Measurements from ENCODE around the gene DOHH.
"Not testable (repeated sequence)": the region's sequence is repeated elsewhere in the genome, so short reads cannot be mapped to it uniquely, and the experiment has no call there.

Gene DOHH

DNA sequence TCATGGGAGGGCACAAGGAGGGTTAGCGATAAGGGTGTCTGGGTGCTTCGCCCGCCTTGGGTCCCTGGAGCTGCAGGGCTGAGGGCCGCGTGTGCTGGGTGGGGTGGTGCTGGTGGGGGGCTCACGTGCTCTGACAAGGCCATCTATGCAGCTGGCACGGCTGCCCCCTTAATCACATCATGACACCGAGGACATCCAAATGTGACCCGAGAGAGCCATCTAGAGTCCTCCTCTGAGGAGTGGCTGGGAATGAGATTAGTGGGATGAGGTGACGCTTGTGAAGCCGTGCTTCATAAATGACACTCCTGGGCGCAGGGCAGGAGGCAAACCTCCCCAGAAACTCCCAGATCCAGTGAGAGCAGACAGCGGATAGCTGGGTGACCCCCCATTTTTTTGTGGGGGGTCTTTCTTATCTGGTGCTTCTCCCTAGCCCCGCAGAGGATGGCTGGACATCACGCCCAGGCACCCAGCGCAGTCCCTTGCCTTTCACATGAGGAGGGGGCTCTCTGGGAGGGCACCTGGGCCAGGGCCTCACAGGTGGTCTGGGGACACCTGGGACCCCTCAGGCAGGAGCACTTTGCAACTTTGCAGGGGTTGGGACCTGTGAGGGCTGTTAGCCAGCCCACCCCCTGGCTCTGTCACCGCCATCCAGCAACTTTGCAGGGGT lies 12.2 kb upstream of the DOHH start:
- DNase-seq (ENCODE audit: low read depth in 1 of 2, low spot score in 1 of 2) = no peak
- in situ Hi-C loops (cut with HindIII; ENCODE audit: low pct_unique_long_range_greater_than_20kb, low sequenced_read_pairs) = no loop called here
- no peak for TF ChIP-seq JUND (IDR thresholded peaks at IDR 0.05; ENCODE audit: low read depth)

DNA sequence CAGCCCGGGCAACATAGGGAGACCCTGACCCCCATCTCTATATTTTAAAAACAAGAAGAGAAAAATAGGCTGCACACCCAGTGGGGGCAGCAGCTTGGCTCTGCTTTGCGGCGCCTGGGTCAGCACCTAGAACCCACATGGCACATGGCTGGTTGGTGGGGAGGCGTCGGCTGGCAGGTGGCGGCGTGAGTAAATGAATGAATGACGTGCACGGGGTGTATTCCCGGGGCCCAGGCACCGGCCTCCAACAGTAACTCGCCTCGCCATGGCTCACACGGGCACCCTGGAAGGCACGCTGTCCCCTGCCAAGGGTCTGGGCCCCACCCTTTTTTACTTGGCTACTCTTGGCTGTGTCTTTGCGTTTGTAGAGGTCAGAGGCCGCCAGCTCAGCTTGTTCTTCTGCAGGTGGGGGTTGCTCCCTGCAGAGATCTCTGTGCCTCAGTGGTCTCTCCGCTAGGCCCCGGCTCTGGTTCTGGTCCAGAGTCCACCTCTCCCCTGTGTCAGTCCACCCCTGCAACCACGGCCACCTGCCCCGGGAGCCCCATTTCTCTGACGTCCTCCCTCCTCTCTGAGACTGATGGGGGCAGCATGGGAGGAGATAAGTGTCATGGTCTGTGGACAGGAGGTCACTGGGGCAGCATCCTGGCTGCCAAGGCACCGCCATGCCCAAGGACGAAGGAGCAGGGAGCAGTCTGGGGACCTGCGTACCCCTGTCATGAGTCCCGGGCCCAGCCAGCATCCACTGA lies 11.2 kb upstream of the DOHH start:
- no peak for TF ChIP-seq JUND (IDR thresholded peaks at IDR 0.05; ENCODE audit: low read depth)
- in situ Hi-C loops (cut with HindIII; ENCODE audit: low pct_unique_long_range_greater_than_20kb, low sequenced_read_pairs) = no loop called here
- no peak for DNase-seq (ENCODE audit: low read depth in 1 of 2, low spot score in 1 of 2)

DNA sequence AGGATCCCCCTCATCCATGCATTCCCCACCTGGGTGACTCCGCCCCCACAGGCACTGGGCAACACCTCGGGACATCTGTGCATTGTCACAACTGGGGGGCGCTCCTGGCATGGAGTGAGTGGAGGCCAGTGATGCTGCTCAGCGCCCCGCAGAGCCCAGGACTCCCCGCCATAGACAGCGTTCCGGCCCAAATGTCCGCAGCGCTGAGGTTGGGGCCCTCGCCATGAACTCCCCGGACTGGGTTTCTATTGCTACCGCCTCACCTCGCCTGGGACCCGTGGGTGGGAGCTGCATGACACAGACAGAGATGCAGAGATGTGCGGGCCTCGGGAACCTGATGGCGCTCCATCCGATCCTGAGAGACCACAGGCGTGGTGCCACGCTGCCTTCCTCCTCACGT lies 10.3 kb upstream of the DOHH start:
- TF ChIP-seq JUND (IDR thresholded peaks at IDR 0.05; ENCODE audit: low read depth) = no peak
- in situ Hi-C loops (cut with HindIII; ENCODE audit: low pct_unique_long_range_greater_than_20kb, low sequenced_read_pairs) = no loop called here
- DNase-seq (ENCODE audit: low read depth in 1 of 2, low spot score in 1 of 2) = no peak

DNA sequence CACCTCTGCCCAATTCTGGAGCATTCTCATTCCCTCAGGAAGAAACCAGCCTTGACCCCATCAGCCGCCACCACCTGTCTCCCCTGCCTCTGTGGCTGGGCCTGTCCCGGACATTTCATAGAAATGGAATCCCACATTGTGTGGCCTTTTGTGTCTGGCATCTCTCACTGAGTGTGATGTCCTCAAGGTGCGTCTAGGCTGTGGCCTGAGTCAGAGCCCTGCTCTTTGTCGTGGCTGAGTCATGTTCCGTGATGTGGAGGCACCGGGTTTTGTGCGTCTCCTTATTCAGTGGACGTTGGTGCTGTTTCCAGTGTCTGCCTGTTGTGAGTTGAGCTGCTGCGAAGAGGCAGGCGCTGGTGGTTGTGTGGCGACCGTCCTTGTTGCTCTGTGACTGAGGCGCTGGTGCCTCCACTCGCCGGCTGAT lies 9.1 kb upstream of the DOHH start:
- no peak for DNase-seq (ENCODE audit: low read depth in 1 of 2, low spot score in 1 of 2)
- TF ChIP-seq JUND (IDR thresholded peaks at IDR 0.05; ENCODE audit: low read depth) = no peak
- in situ Hi-C loops (cut with HindIII; ENCODE audit: low pct_unique_long_range_greater_than_20kb, low sequenced_read_pairs) = no loop called here

DNA sequence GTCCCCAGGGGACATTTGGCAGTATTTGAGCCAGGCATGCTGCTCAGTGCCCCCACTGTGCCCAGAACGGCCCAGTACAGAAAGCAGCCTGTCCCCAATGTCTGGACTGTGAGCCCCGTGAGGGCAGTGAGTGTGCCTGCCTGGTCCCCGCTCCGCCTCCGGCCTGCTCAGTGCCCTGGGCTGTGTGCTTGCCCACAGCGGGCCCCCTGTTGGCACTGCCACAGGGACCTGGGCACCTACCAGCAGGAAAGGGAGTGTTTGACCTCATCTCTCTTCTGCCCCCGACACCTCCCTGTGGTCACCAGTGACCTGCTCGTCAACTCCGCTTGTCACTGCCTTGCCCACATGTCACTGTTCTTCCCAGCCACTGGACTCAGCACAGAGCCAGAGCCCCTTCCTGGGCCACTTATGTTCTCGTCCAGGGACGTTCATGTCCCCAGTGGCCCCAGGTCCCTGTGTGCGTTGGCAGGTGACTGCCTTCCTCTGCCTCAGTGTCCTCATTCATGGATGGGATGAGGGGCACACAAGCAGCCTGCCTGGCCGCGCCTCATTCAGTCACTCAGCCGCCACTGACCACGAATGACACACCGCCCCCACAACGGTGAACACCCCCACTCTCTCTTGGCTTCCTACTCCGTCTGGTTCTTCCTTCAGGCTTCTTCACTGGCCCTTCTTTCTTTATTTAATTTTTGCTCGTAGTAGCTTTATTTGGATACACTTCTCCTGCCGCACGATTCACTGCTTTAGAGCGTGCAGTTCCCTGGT lies 8.5 kb upstream of the DOHH start:
- in situ Hi-C loops (cut with HindIII; ENCODE audit: low pct_unique_long_range_greater_than_20kb, low sequenced_read_pairs) = no loop called here
- no peak for DNase-seq (ENCODE audit: low read depth in 1 of 2, low spot score in 1 of 2)
- TF ChIP-seq JUND (IDR thresholded peaks at IDR 0.05; ENCODE audit: low read depth) = no peak

DNA sequence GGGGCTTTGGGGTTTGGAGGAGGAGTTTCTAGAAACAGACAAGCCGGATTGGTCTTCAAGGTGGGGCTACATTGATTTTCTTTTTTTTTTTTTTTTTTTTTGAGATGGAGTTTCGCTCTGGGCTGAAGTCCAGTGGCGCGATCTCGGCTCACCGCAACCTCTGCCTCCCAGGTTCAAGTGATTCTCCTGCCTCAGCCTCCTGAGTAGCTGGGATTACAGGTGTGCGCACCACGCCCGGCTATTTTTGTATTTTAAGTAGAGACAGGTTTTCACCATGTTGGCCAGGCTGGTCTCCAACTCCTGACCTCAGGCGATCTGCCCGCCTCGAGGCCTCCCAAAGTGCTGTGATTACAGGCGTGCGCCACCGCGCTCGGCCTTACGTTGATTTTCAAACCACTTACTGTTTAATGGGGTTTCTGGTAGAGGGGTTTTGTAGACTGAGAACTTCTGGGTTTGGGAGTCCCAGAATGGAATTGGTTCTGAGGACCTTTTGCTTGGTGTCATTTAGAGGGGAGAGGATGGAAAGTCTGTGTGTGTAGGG lies 7.7 kb upstream of the DOHH start:
- peak in 1 of 2 experiments; percentile 28 for DNase-seq (ENCODE audit: low read depth in 1 of 2, low spot score in 1 of 2)
- in situ Hi-C loops (cut with HindIII; ENCODE audit: low pct_unique_long_range_greater_than_20kb, low sequenced_read_pairs) = not testable (repeated sequence)

DNA sequence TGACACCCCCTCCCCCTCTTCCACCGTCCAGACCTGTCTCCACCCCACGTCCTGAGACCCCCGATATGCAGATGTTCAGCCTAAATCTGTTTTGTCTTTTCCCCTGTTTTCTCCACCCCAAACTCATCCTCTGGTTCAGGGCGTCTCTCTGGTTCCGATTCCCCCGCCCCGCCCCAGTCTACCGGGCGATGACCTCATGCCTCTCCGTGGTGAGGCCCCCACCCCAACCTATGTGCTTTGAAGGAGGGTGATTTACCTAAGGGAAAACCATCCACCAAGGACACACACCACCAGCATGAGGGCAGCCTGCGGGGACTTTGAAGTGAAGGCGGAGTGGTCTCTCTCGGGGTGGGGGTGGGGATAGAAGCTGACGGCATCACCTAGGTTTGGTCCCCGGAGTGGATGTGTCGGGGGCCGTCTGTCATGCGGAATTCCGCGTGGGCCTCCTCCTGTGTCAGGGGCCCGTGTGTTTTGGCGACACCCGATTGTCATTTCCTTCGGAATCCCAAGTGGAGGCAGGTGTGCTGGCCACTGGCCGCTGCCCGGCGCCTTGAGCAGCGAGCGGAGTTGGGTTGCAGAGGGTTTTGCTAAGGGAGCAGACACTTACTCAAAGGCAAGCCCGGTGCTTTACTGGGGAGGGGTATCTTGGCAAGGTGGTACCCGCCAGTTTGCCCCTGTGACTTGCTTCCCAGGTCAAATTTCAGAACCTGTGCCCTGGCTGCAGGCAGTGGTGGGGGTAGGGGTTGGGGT lies 7.1 kb upstream of the DOHH start:
- no peak for DNase-seq (ENCODE audit: low read depth in 1 of 2, low spot score in 1 of 2)
- TF ChIP-seq JUND (IDR thresholded peaks at IDR 0.05; ENCODE audit: low read depth) = no peak
- in situ Hi-C loops (cut with HindIII; ENCODE audit: low pct_unique_long_range_greater_than_20kb, low sequenced_read_pairs) = no loop called here

DNA sequence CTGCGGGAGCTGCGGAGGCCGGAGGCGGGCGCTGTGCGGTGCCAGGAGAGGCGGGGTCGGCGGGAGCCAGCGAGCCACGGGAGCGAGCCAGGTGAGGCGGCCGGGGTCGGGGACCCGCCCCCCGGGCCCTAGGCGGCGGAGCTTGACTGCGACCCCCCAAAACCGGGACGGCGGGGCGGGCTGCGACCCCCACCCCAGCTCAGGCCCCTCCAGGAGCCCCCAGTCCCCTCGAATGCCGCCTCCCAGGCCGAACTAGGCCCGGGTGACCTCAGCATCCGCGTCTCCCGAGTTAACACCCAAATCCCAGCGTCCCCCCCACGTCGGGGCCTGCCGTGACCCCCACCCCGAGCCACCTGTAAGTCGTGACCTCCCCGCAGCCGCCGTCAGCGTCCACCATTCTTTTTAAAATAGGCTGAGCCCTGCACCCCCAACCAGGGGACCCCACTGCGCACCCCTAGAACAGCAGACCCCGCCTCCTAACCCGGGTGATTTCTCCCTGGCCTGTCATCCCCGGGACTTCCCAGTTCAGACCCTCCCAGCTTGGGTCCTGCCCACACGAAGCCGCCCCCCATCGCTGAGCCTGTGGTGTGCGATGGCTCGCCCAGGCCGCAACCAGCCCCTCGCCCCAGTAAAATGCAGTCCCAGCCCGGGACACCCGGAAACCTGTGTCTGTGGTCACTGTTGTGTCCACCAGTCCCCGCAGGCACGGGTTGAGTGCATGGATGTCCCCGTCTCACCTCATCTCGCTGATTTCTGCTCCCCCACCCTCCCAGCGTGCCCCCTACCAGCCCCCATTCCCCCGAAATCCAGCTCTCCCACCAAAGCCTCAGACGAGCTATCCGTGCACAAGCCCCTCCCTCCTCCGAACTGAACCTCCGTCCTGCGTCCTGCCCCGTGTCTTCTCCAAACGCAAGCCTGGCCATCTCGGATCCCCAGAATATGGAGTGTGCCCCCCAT lies 6.2 kb upstream of the DOHH start:
- DNase-seq (ENCODE audit: low read depth in 1 of 2, low spot score in 1 of 2) = no peak
- no peak for TF ChIP-seq JUND (IDR thresholded peaks at IDR 0.05; ENCODE audit: low read depth)
- in situ Hi-C loops (cut with HindIII; ENCODE audit: low pct_unique_long_range_greater_than_20kb, low sequenced_read_pairs) = no loop called here

DNA sequence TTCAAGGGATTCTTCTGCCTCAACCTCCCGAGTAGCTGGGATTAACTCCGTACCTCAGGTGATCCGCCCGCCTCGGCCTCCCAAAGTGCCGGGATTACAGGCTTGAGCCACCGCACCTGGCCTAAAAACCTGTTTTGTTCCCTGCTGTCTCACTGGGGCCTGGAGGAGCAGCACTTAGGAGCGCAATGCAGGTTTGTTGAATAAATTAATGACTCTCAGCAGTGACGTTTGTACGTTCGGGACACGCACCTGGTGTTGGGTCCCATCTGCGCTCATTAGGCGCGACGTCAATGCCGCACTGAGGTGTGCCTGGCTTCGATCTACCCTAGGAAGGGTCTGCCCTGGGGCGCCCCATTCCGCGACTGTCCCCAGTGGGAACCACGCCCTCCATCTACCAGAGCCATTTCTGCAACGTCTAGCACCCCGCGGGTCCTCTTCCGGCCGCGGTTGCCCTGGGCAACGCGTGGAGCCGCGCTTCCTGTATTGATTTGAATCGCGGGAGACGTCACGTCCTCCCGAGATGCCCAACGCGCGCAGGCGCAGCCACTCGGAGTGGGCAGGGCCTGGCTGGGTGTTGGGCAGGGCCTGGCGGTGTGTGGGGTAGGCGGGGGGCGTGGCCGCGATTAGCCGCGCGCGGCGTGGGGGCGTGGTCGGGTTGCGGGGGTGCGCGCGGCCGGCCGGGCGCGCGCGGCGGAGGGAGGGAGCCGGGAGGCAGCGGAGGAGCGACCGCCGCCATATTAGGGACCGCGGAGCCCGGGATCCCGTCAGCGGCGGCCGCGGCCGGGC lies 5.3 kb upstream of the DOHH start, which contains the start of gene FZR1:
TSS of gene FZR1 (plus strand) at position 714 of the 786 bp plus-strand sequence. CDS start 16,679 bp downstream, outside the sequence.
- peak; percentile 92 to 98 for DNase-seq (ENCODE audit: low read depth in 1 of 2, low spot score in 1 of 2)
- in situ Hi-C loops (cut with HindIII; ENCODE audit: low pct_unique_long_range_greater_than_20kb, low sequenced_read_pairs) = no loop called here
- TF ChIP-seq JUND (IDR thresholded peaks at IDR 0.05; ENCODE audit: low read depth) = no peak

DNA sequence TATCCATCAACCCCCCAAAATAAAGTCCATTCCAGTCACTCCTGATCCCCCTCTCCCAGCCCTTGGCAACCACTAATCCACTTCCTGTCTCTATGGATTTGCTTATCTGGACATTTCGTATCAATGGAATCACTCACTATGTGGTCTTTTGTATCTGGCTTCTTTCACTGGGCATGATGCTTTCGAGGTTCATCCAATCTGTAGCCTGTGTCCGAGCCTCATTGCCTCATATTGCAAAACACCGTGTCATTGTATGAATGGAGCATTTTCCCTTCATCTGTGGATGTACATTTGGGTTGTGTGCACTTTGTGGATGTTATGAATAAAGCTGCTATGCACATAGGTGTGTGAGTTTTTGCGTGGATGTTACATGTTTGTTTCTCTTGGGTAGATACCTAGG lies 4.3 kb upstream of the DOHH start:
- in situ Hi-C loops (cut with HindIII; ENCODE audit: low pct_unique_long_range_greater_than_20kb, low sequenced_read_pairs) = no loop called here
- DNase-seq (ENCODE audit: low read depth in 1 of 2, low spot score in 1 of 2) = no peak
- TF ChIP-seq JUND (IDR thresholded peaks at IDR 0.05; ENCODE audit: low read depth) = no peak
